ENCODE data around the gene TP53TG3E.
"Not testable (repeated sequence)": the region's sequence is repeated elsewhere in the genome, so short reads cannot be mapped to it uniquely, and the experiment has no call there.

Gene TP53TG3E

GRCh38 chr16:33304006-33304405 is at the start of gene TP53TG3E:
TP53TG3E (plus strand) TSS chr16:33304306; CDS start chr16:33304374, 68 bp downstream.
- not testable (repeated sequence) for DNase-seq

GRCh38 chr16:33336226-33337012 is 32.3 kb downstream of the TP53TG3E start:
- not testable (repeated sequence) for DNase-seq

- not testable (repeated sequence) for DNase-seq
Measured at GRCh38 chr16:33337627-33338542, 33.8 kb downstream of the TP53TG3E start.

- DNase-seq, result not testable (repeated sequence)
Measured at GRCh38 chr16:33338543-33338951, 34.4 kb downstream of the TP53TG3E start.

GRCh38 chr16:33339093-33340061 is 35.3 kb downstream of the TP53TG3E start:
- DNase-seq, result not testable (repeated sequence)
